GM18907 (cell line): ENCODE measurements around the gene OR10W1.

Experiments
- ATAC-seq: cut with Tn5 transposase; IDR thresholded peaks from one replicate; pipeline ENCODE4 v1.9.1; 2021; ENCODE audit warnings: mild to moderate bottlenecking, moderate library complexity; ENCODE audit not compliant: unreplicated experiment

OR10W1 gene

GRCh38 chr11:58268142-58268541 is at the start of gene OR10W1:
Gene OR10W1, minus strand, starts transcription at chr11:58268260. Its CDS starts 402 bp downstream, at chr11:58267858.
- no peak for ATAC-seq

GRCh38 chr11:58316142-58316541 is 48.1 kb upstream of the OR10W1 start:
- no peak for ATAC-seq

- no peak for ATAC-seq
Measured at GRCh38 chr11:58301576-58301975, 33.5 kb upstream of the OR10W1 start.

GRCh38 chr11:58292017-58292416 is 24.0 kb upstream of the OR10W1 start:
- ATAC-seq = no peak

- ATAC-seq = no peak
Measured at GRCh38 chr11:58289266-58289665, 21.2 kb upstream of the OR10W1 start.

GRCh38 chr11:58286249-58286648 is 18.2 kb upstream of the OR10W1 start:
- peak; percentile 90 for ATAC-seq

GRCh38 chr11:58285483-58286040 is 17.5 kb upstream of the OR10W1 start:
- ATAC-seq = no peak

- no peak for ATAC-seq
Measured at GRCh38 chr11:58276151-58276550, 8.1 kb upstream of the OR10W1 start.

GRCh38 chr11:58275002-58275401 is 6.9 kb upstream of the OR10W1 start:
- no peak for ATAC-seq

- ATAC-seq = no peak
Measured at GRCh38 chr11:58259983-58260382, 8.1 kb downstream of the OR10W1 start.

- no peak for ATAC-seq
Measured at GRCh38 chr11:58254936-58255335, 13.1 kb downstream of the OR10W1 start.

GRCh38 chr11:58243954-58244353 is 24.1 kb downstream of the OR10W1 start:
- ATAC-seq = no peak

- no peak for ATAC-seq
Measured at GRCh38 chr11:58227956-58228615, 40.0 kb downstream of the OR10W1 start.

GRCh38 chr11:58222721-58223120 is 45.3 kb downstream of the OR10W1 start:
- ATAC-seq = no peak
